A549 (cell line): Measurements from ENCODE around the gene DCT. TPM values are rescaled to one million over a fixed set of nuclear protein-coding genes. Genes with fewer than 3 reads are reported as not detected.

Experiments
- ATAC-seq, 2 experiments: fragments of 200-7000 bp in 1 of 2; fragments of >200 bp in 1 of 2; cut with Nextera tagmentation in 1 of 2; cut with Tn5 transposase in 1 of 2; 3 replicates each; pipeline versions ENCODE4 v1.8.0 to v1.9.1; 2018 to 2020; ENCODE audit warnings: mild to moderate bottlenecking in 1 of 2, moderate library complexity in 1 of 2
- CTCF ChIA-PET: fragments of 300-600 bp; sonication (Branson Sonifier 250); formaldehyde crosslinking; extraction: SDS; loops from one replicate; lab custom pipeline; 2021; ENCODE audit warnings: antibody characterized with exemption, inconsistent platforms; lab: Yijun Ruan, JAX
- POLR2A ChIA-PET: fragments of 350-600 bp; formaldehyde crosslinking; extraction: SDS; loops from one replicate; lab custom pipeline; 2021; ENCODE audit warnings: antibody characterized with exemption, inconsistent platforms; lab: Yijun Ruan, JAX
- DNase-seq, 2 experiments: peaks; one replicate each; pipeline versions ENCODE4 v3.0.0 to v3.0.0-alpha.2; 2011 to 2016; ENCODE audit warnings: low read depth in 1 of 2, low spot score in 1 of 2
- FAIRE-seq: peaks from 2 replicates; lab custom pipeline; 2011; peaks lifted over from hg19 to GRCh38; lab: Jason Lieb, UNC
- H3K27ac ChIP-seq, 2 experiments: fragments of >200 bp; sonication (Bioruptor Twin); formaldehyde crosslinking; 3 replicates each; pipeline ENCODE4 v1.5.1; 2016 to 2017
- H3K4me1 ChIP-seq: fragments of >200 bp; sonication (Bioruptor Twin); formaldehyde crosslinking; 3 replicates; pipeline ENCODE4 v1.6.1; 2016
- H3K4me2 ChIP-seq: fragments of >200 bp; sonication (Bioruptor Twin); formaldehyde crosslinking; 3 replicates; pipeline ENCODE4 v1.6.1; 2016
- H3K4me3 ChIP-seq: fragments of >200 bp; sonication (Bioruptor Twin); formaldehyde crosslinking; 3 replicates; pipeline ENCODE4 v1.5.1; 2016
- H3K9me3 ChIP-seq: fragments of >200 bp; sonication (Bioruptor Twin); formaldehyde crosslinking; 3 replicates; pipeline ENCODE4 v1.6.1; 2016
- BCL3 ChIP-seq: fragments of >200 bp; sonication (Bioruptor Twin); formaldehyde crosslinking; IDR thresholded peaks from 3 replicates; pipeline ENCODE4 v1.6.1; 2016
- BHLHE40 ChIP-seq: IDR thresholded peaks from 2 replicates; pipeline ENCODE4 v1.6.1; 2012; ENCODE audit warnings: low read depth, low read length, inconsistent platforms
- CBX8 ChIP-seq: fragments of 200-600 bp; sonication (generic); IDR thresholded peaks from 2 replicates; pipeline ENCODE4 v1.6.1; 2016
- E2F6 ChIP-seq: IDR thresholded peaks from 2 replicates; pipeline ENCODE4 v1.6.1; 2012; ENCODE audit warnings: low read depth, borderline replicate concordance
- EHF ChIP-seq: fragments of 250-450 bp; sonication (Bioruptor Pico); IDR thresholded peaks from 2 replicates; pipeline ENCODE4 v1.5.0; 2020; ENCODE audit warnings: mild to moderate bottlenecking
- FOSB ChIP-seq: fragments of 250-450 bp; sonication (Bioruptor Pico); IDR thresholded peaks from 2 replicates; pipeline ENCODE4 v1.5.0; 2020; ENCODE audit warnings: mild to moderate bottlenecking, moderate library complexity
- HDAC2 ChIP-seq: fragments of 200-600 bp; sonication (generic); IDR thresholded peaks from 2 replicates; pipeline ENCODE4 v1.6.1; 2016
- HES2 ChIP-seq: fragments of >200 bp; sonication (Bioruptor Twin); formaldehyde crosslinking; IDR thresholded peaks from 2 replicates; pipeline ENCODE4 v1.6.1; 2016
- HOXB5 ChIP-seq: fragments of 250-450 bp; sonication (Bioruptor Pico); IDR thresholded peaks from 2 replicates; pipeline ENCODE4 v1.5.0; 2020; ENCODE audit warnings: mild to moderate bottlenecking, moderate library complexity
- JUN ChIP-seq, 2 experiments: fragments of >200 bp; sonication (Bioruptor Twin); formaldehyde crosslinking; IDR thresholded peaks; 2 replicates in 1 of 2; 3 replicates in 1 of 2; pipeline ENCODE4 v1.6.1; 2016 to 2017
- MAZ ChIP-seq: fragments of 150-350 bp; IDR thresholded peaks from 2 replicates; pipeline ENCODE4 v1.6.1; 2014; ENCODE audit warnings: antibody characterized with exemption, low read depth, low read length, borderline replicate concordance
- MYC ChIP-seq: IDR thresholded peaks from 2 replicates; pipeline ENCODE4 v1.6.1; 2012; ENCODE audit warnings: mild to moderate bottlenecking, inconsistent platforms, low read length, improper control_type of control experiment, borderline replicate concordance
- PHF8 ChIP-seq: fragments of 200-600 bp; sonication (generic); IDR thresholded peaks from 2 replicates; pipeline ENCODE4 v1.6.1; 2016; ENCODE audit warnings: low read depth, mild to moderate bottlenecking, antibody characterized with exemption, moderate library complexity, borderline replicate concordance
- POLR2AphosphoS2 ChIP-seq: conservative IDR thresholded peaks from 2 replicates; pipeline ENCODE4 v1.6.1; 2012; ENCODE audit warnings: low read length, improper control_type of control experiment, inconsistent platforms
- RNF2 ChIP-seq: fragments of 200-600 bp; sonication (generic); IDR thresholded peaks from 2 replicates; pipeline ENCODE4 v1.6.1; 2016; ENCODE audit warnings: low read depth, mild to moderate bottlenecking, antibody characterized with exemption, moderate library complexity, borderline replicate concordance
- ZC3H11A ChIP-seq: fragments of 450-650 bp; IDR thresholded peaks from 2 replicates; pipeline ENCODE4 v1.6.1; 2014; ENCODE audit warnings: antibody characterized with exemption, mild to moderate bottlenecking
- ZSCAN20 ChIP-seq: fragments of 250-450 bp; sonication (Bioruptor Pico); IDR thresholded peaks from 2 replicates; pipeline ENCODE4 v1.8.0; 2022; ENCODE audit warnings: mild to moderate bottlenecking, moderate library complexity
- WGBS: methylation state at CpG from one replicate; pipeline ENCODE4 v1.1.6; 2017; ENCODE audit errors: missing lambda C conversion rate; 5-methylcytosine and 5-hydroxymethylcytosine counted together
- polyA plus RNA-seq, 4 experiments: library from polyadenylated mRNA; depleted of rRNA in 3 of 4; stranded (reverse); fragments of >200 nt; fragmentation: RNase III in 1 of 4; extraction: RNeasy Plus Mini Kit Qiagen cat#74134 plus additional on column Dnase treatment in 1 of 4; gene quantifications; 2 replicates in 3 of 4; 3 replicates in 1 of 4; pipeline ENCODE4 v1.2.3, GENCODE V29; 2011 to 2017
- TF ChIP-seq, protein P1 (sequence below): fragments of 250-450 bp; sonication (Bioruptor Pico); IDR thresholded peaks from 2 replicates; pipeline ENCODE4 v1.5.0; 2021; ENCODE audit warnings: mild to moderate bottlenecking, moderate library complexity, borderline replicate concordance
- TF ChIP-seq, protein P2 (sequence below): fragments of 250-450 bp; sonication (Bioruptor Pico); IDR thresholded peaks from 2 replicates; pipeline ENCODE4 v1.5.0; 2020; ENCODE audit warnings: low read depth, mild to moderate bottlenecking, moderate library complexity

DCT gene
- polyA plus RNA-seq, 2 of the 4 experiments (the other 2 are of a cell fraction): 0.03 TPM; not detected in 1

GRCh38 chr13:94513026-94513425 is 33.5 kb upstream of the DCT start:
- no peak for TF ChIP-seq E2F6
- TF ChIP-seq PHF8: no peak
- TF ChIP-seq, protein P1, sequence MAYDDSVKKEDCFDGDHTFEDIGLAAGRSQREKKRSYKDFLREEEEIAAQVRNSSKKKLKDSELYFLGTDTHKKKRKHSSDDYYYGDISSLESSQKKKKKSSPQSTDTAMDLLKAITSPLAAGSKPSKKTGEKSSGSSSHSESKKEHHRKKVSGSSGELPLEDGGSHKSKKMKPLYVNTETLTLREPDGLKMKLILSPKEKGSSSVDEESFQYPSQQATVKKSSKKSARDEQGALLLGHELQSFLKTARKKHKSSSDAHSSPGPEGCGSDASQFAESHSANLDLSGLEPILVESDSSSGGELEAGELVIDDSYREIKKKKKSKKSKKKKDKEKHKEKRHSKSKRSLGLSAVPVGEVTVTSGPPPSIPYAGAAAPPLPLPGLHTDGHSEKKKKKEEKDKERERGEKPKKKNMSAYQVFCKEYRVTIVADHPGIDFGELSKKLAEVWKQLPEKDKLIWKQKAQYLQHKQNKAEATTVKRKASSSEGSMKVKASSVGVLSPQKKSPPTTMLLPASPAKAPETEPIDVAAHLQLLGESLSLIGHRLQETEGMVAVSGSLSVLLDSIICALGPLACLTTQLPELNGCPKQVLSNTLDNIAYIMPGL (CRISPR knock-in tag): no peak
- no peak for TF ChIP-seq POLR2AphosphoS2
- no peak for TF ChIP-seq BCL3
- TF ChIP-seq MAZ: no peak
- no peak for TF ChIP-seq HDAC2
- no peak for TF ChIP-seq HOXB5 (CRISPR knock-in tag)
- TF ChIP-seq MYC: no peak
- TF ChIP-seq, all 56 proteins: peak for 0
- no peak overlapping the region for H3K27ac ChIP-seq
- ChIA-PET POLR2A (no interaction called here), CTCF (no interaction called here)
- DNase-seq (no peak), ATAC-seq (no peak), FAIRE-seq (no peak)
- H3K9me3 ChIP-seq: no peaks in the 10 kb centered on the region
- H3K4me2 ChIP-seq: no peak overlapping the region
- 17% methylated on average over 5 of the region's 5 CpGs for WGBS
- H3K4me3 ChIP-seq: no peak overlapping the region
- H3K4me1 ChIP-seq: no peaks in the 10 kb centered on the region

DNA sequence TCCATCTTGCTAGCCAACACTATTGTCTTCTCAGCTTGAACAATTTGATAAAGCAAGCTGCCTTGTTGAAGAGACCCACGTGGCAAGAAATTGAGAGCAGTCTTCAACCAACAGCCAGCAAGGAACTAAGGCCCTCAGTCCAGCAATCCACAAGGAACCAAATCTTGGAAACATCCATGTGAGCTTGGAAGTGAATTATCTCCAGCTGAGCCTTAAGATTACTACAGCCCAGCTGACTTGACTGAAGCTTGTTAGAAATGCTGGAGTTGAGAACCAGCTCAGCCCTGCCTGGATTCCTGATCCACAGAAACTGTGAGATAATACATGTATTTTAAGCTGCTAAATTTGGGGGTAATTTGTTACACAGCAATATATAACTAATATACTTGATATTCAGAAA is 26.2 kb upstream of the DCT start:
- WGBS: 0% methylated on average over 1 of the region's 1 CpG
- TF ChIP-seq CBX8: no peak
- TF ChIP-seq ZSCAN20 (CRISPR knock-in tag): no peak
- no peak for TF ChIP-seq ZC3H11A
- TF ChIP-seq, protein P2, sequence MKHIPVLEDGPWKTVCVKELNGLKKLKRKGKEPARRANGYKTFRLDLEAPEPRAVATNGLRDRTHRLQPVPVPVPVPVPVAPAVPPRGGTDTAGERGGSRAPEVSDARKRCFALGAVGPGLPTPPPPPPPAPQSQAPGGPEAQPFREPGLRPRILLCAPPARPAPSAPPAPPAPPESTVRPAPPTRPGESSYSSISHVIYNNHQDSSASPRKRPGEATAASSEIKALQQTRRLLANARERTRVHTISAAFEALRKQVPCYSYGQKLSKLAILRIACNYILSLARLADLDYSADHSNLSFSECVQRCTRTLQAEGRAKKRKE (CRISPR knock-in tag): no peak
- no peak for TF ChIP-seq JUN (IDR thresholded peaks at IDR 0.05)
- TF ChIP-seq HDAC2: no peak
- no peak for TF ChIP-seq HES2
- TF ChIP-seq RNF2: no peak
- TF ChIP-seq E2F6: no peak
- TF ChIP-seq PHF8: no peak
- TF ChIP-seq EHF (CRISPR knock-in tag): no peak
- TF ChIP-seq BHLHE40: no peak
- no peak for TF ChIP-seq FOSB (CRISPR knock-in tag)
- TF ChIP-seq, all 56 proteins: peak for 0

More for the DNA sequence above, 26.2 kb upstream of the DCT start:
- no peak overlapping the region for H3K4me2 ChIP-seq
- ChIA-PET POLR2A (no interaction called here), CTCF (interaction anchor here (0.8 kb wide), 1 partner anchor 9 kb away, joined by 3 read pairs; no protein-coding TSS in a partner anchor)
- DNase-seq (no peak), FAIRE-seq (no peak), ATAC-seq (no peak)
- H3K4me3 ChIP-seq: no peak overlapping the region
- H3K4me1 ChIP-seq: no peaks in the 10 kb centered on the region
- no peak overlapping the region for H3K27ac ChIP-seq
- H3K9me3 ChIP-seq: no peaks in the 10 kb centered on the region
